ENCODE data around the gene ITGB1. TPM values are rescaled to one million over a fixed set of nuclear protein-coding genes. Genes with fewer than 3 reads are reported as not detected.

Gene ITGB1
- total and polyA plus RNA-seq, 10 of the 15 experiments (the other 5 are each of a cell fraction or from before 2014, with no cell fraction given): 2.8 to 20.7 (median 10.4) TPM

GRCh38 chr10:32937911-32938424, 20.1 kb downstream of the ITGB1 start (continued):
- no peak for TF ChIP-seq E2F8 (IDR thresholded peaks at IDR 0.05; ENCODE audit: low read depth, partially characterized antibody)
- TF ChIP-seq PBX3 (IDR thresholded peaks at IDR 0.05; ENCODE audit: insufficient replicate concordance, low read depth, low read length): no peak
- TF ChIP-seq ASH2L (IDR thresholded peaks at IDR 0.05; ENCODE audit: borderline replicate concordance, low read depth): no peak
- TF ChIP-seq FOS (IDR thresholded peaks at IDR 0.05; ENCODE audit: borderline replicate concordance, extremely low read depth, insufficient read length): no peak
- TF ChIP-seq BRCA1 (IDR thresholded peaks at IDR 0.05; ENCODE audit: low read depth, low read length): no peak
- TF ChIP-seq RAD21 (IDR thresholded peaks at IDR 0.05; ENCODE audit: insufficient read depth, low read depth, low read length): no peak
- TF ChIP-seq CBX3 (IDR thresholded peaks at IDR 0.05; ENCODE audit: borderline replicate concordance, low read depth): no peak

GRCh38 chr10:32932225-32932729, 25.8 kb downstream of the ITGB1 start:
- H2AFZ ChIP-seq (ENCODE audit: control insufficient read depth, low read depth, low read length): no peak overlapping the region
- no peaks in the 10 kb centered on the region for H4K20me1 ChIP-seq (ENCODE audit: control insufficient read depth, insufficient read depth)
- DNase-seq (ENCODE audit: low read depth, low spot score) (no peak), FAIRE-seq (no peak), ATAC-seq (no peak)
- BruUV-seq (replicated peaks): no TSS peak
- in situ Hi-C loops (cut with MboI): no loop called here
- peaks cover 0 to 5% of the 10 kb centered on the region in 2 experiments; a peak in 1 of 4 replicates for H3K36me3 ChIP-seq (ENCODE audit: control insufficient read depth in 2 of 2, insufficient read depth in 2 of 2, low read length in 1 of 2)
- H3K27ac ChIP-seq (ENCODE audit: control insufficient read depth, insufficient read depth): no peak overlapping the region
- no peak for TF ChIP-seq CHD1 (IDR thresholded peaks at IDR 0.05; ENCODE audit: low read depth, low read length)
- no peak for TF ChIP-seq BACH1 (IDR thresholded peaks at IDR 0.05; ENCODE audit: borderline replicate concordance)
- TF ChIP-seq ZNF217 (IDR thresholded peaks at IDR 0.05): no peak
- TF ChIP-seq ZZZ3 (IDR thresholded peaks at IDR 0.05; ENCODE audit: control insufficient read depth, insufficient read length, low read depth): no peak
- no peak for TF ChIP-seq ESRRA (IDR thresholded peaks at IDR 0.05; ENCODE audit: low read length)
- TF ChIP-seq SP1 (IDR thresholded peaks at IDR 0.05; ENCODE audit: low read depth, low read length): no peak
- TF ChIP-seq POU2F2 (IDR thresholded peaks at IDR 0.05; ENCODE audit: borderline replicate concordance, low read depth, low read length): no peak
- no peak for TF ChIP-seq NFYA (IDR thresholded peaks at IDR 0.05; ENCODE audit: borderline replicate concordance, low read depth, low read length)
- TF ChIP-seq STAT1 (conservative IDR thresholded peaks at IDR 0.05): no peak
- TF ChIP-seq ASH2L (IDR thresholded peaks at IDR 0.05; ENCODE audit: borderline replicate concordance, low read depth): no peak
- no peak for TF ChIP-seq WRNIP1 (IDR thresholded peaks at IDR 0.05; ENCODE audit: borderline replicate concordance, low read depth, low read length)
- H3K27me3 ChIP-seq (replicated peaks in 1 of 2; ENCODE audit: control insufficient read depth in 2 of 2, insufficient read depth in 2 of 2, low read length in 1 of 2): no peaks in the 10 kb centered on the region
- H3K4me1 ChIP-seq (ENCODE audit: control insufficient read depth, insufficient read depth, low read length): no peaks in the 10 kb centered on the region
- ChIA-PET POLR2A (no interaction called here), CTCF (interaction anchor here (1.1 kb wide), 2 partner anchors 9 to 24 kb away, joined by 3 read pairs; no protein-coding TSS in a partner anchor), RAD21 (ENCODE audit: unreplicated experiment) (no interaction called here), SMC1A (ENCODE audit: uncharacterized antibody, unreplicated experiment) (interaction anchor here (1.0 kb wide), 2 partner anchors 11 to 53 kb away, joined by 3 read pairs; no protein-coding TSS in a partner anchor)
- H3K9me3 ChIP-seq (replicated peaks; ENCODE audit: control insufficient read depth, insufficient read depth, low read length): no peaks in the 10 kb centered on the region
- H3K9ac ChIP-seq (ENCODE audit: control insufficient read depth, insufficient read depth, low read length): no peak overlapping the region
- H3K4me3 ChIP-seq: no peak overlapping the region
- no peaks in the 10 kb centered on the region for H3K79me2 ChIP-seq (ENCODE audit: control insufficient read depth, insufficient read depth, low read length)
- H3K4me2 ChIP-seq (ENCODE audit: control insufficient read depth, insufficient read depth): no peak overlapping the region
- intact Hi-C loops (cut with micrococcal nuclease; ENCODE audit: unreplicated experiment): no loop called here
